ENCODE measurements around the gene CCT4.
"Not testable (repeated sequence)": the region's sequence is repeated elsewhere in the genome, so short reads cannot be mapped to it uniquely, and the experiment has no call there.

The CCT4 gene

DNA sequence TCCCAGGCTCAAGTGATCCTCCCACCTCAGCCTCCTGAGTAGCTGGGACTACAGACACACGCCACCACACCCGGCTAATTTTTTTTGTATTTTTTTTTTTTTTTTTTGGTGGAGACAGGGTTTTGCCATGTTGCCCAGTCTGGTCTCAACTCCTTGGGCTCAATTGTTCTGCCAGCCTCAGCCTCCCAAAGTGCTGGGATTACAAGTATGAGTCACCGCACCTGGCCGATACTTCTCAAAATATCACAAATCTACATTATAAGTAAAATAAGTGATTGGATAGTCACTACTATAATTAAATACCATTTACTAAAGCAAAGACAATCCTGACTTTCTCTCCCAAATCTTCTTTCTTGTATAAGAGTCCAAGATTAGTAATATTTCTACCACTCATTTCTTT is 9.1 kb downstream of the CCT4 start:
- not testable (repeated sequence) for DNase-seq (ENCODE audit: low spot score)

- no peak for DNase-seq (ENCODE audit: low spot score)
Observed at GRCh38 chr2:61878761-61879160, 9.7 kb downstream of the CCT4 start.

- DNase-seq (ENCODE audit: low spot score): no peak
Observed at GRCh38 chr2:61877571-61878245, 10.7 kb downstream of the CCT4 start.

- no peak for DNase-seq (ENCODE audit: low spot score)
Observed at GRCh38 chr2:61876400-61876799, 12.1 kb downstream of the CCT4 start.

GRCh38 chr2:61866482-61867089 is 21.9 kb downstream of the CCT4 start:
- DNase-seq (ENCODE audit: low spot score): not testable (repeated sequence)

- no peak for DNase-seq (ENCODE audit: low spot score)
Observed at GRCh38 chr2:61862085-61862484, 26.4 kb downstream of the CCT4 start.

- DNase-seq (ENCODE audit: low spot score): peak; percentile 14
Observed at GRCh38 chr2:61857224-61857623, 31.2 kb downstream of the CCT4 start.

GRCh38 chr2:61855318-61855613 is 33.2 kb downstream of the CCT4 start:
- DNase-seq (ENCODE audit: low spot score): no peak

- peak; percentile 97 for DNase-seq (ENCODE audit: low spot score)
Observed at GRCh38 chr2:61854564-61855317, 33.7 kb downstream of the CCT4 start.

DNA sequence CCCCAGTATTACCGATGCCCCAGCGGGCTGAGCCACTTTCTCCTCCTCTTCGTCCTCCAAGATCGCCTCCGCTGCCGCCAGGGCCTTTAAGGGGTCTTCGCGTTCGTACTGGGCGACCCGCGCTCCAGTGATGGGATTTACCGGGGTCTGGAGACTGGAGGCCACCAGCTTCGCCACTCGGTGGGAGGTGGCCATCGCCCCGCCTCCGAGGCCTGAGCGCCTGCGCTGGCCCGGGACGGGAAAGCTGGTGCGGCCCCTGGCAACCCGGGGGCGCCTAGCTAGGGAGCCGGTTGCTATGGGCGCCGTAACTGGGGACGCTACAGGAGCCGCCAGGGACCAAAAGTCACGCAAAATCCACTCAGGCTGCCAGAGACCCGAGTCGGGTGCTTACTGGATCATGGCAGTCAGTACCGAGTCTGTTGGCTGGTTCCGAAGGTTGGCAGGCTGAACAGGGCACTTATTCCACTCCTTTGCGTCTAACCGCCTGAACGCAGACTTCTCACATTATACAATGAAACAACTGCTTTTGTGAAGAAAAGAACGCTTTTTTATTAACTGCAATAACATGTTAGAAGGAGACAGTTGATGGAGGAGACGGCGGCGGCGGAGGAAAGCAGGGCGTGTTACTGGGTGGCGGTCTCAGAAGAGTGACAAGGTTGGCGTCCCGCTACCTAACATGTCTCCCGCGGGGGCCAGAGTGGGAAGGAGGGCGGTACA is 34.5 kb downstream of the CCT4 start, which contains the start of gene FAM161A:
TSS of gene FAM161A (minus strand) at position 214 of the 717 bp plus-strand sequence. CDS start at position 195, 19 bp downstream.
- peak; percentile 80 for DNase-seq (ENCODE audit: low spot score)

- DNase-seq (ENCODE audit: low spot score): peak; percentile 45
Observed at GRCh38 chr2:61853086-61853846, 35.2 kb downstream of the CCT4 start.

GRCh38 chr2:61851270-61851669 is 37.2 kb downstream of the CCT4 start:
- not testable (repeated sequence) for DNase-seq (ENCODE audit: low spot score)

GRCh38 chr2:61845320-61845719 is 43.1 kb downstream of the CCT4 start:
- DNase-seq (ENCODE audit: low spot score): no peak

DNA sequence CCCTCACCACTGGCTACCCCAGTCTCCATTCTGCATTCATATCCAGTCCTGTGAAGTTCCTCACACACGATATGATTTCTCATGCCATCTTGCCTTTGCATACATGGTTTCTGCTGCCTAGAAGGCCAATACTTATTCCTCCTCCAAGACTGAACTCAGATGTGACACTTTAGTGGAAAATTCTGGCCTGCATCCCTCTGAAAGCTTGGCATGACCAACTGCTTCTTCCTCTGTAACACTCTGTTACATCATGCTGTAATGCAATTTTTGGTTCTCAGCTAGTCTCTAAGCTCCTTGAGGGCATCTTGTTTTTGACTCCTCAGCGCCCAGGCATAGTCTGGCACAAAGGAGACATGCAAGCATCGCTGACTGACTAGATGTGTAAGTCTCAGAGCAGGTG is 47.2 kb downstream of the CCT4 start:
- no peak for DNase-seq (ENCODE audit: low spot score)

GRCh38 chr2:61834893-61835292 is 53.6 kb downstream of the CCT4 start:
- DNase-seq (ENCODE audit: low spot score): no peak

- DNase-seq (ENCODE audit: low spot score): no peak
Observed at GRCh38 chr2:61833971-61834370, 54.5 kb downstream of the CCT4 start.

GRCh38 chr2:61832183-61832841 is 56.1 kb downstream of the CCT4 start:
- DNase-seq (ENCODE audit: low spot score): no peak

DNA sequence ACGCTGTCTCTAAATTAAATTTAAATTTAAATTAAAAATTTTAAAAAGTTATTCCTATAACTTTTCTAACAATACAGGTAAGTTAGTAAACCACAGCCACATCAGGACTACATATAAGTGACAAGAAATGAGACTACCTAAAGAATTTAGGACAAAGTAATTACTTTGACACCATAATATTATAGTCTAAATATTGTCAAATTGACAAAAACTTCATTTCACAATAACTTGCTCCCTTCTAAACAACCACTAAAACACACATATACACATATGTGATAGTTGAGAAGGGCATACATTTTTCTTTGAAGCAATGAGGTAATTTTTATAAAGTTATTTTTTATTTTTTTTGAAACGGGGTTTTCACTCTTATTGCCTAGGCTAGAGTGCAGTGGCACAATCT is 66.2 kb downstream of the CCT4 start:
- DNase-seq (ENCODE audit: low spot score): no peak
